Muscle layer of duodenum (tissue), 2 donors: ENCODE results near the gene PTPRR.

Experiments
- H3K27ac ChIP-seq: one replicate; pipeline ENCODE4 v1.7.0; 2013; ENCODE audit warnings: mild to moderate bottlenecking, low read length
- H3K27me3 ChIP-seq: one replicate; pipeline ENCODE4 v1.7.0; 2013; ENCODE audit warnings: low read depth, mild to moderate bottlenecking, control low read depth, low read length
- H3K36me3 ChIP-seq, 2 donors: one replicate each; pipeline ENCODE4 v1.7.0; 2013; ENCODE audit warnings: low read length in 2 of 2, control low read depth in 1 of 2, mild to moderate bottlenecking in 1 of 2; ENCODE audit not compliant: insufficient read depth in 2 of 2, control insufficient read depth in 1 of 2
- H3K4me1 ChIP-seq, 2 donors: one replicate each; pipeline ENCODE4 v1.7.0; 2013; ENCODE audit warnings: low read length in 2 of 2, mild to moderate bottlenecking in 2 of 2, control low read depth in 1 of 2, moderate library complexity in 1 of 2; ENCODE audit not compliant: insufficient read depth in 2 of 2, control insufficient read depth in 1 of 2
- H3K4me3 ChIP-seq, 2 donors: one replicate each; pipeline ENCODE4 v1.7.0; 2013; ENCODE audit warnings: low read length in 2 of 2, low read depth in 1 of 2, mild to moderate bottlenecking in 1 of 2
- H3K9me3 ChIP-seq, 2 donors: one replicate each; pipeline ENCODE4 v1.7.0; 2013; ENCODE audit warnings: low read length in 2 of 2, control low read depth in 1 of 2, mild to moderate bottlenecking in 1 of 2; ENCODE audit not compliant: control insufficient read depth in 1 of 2
- donor health status: healthy.

The PTPRR gene

GRCh38 chr12:70759161-70759918, 161.2 kb downstream of the PTPRR start:
- Histone ChIP-seq H3K27me3 (no peaks in the 10 kb centered on the region), H3K9me3 (no peaks in the 10 kb centered on the region), H3K36me3 (no peaks in the 10 kb centered on the region), H3K27ac (no peak overlapping the region), H3K4me3 (no peak overlapping the region), H3K4me1 (no peaks in the 10 kb centered on the region)

- H3K27ac ChIP-seq, result no peak overlapping the region
- no peaks in the 10 kb centered on the region for H3K27me3 ChIP-seq
- H3K4me1 ChIP-seq, result no peaks in the 10 kb centered on the region
- no peak overlapping the region for H3K4me3 ChIP-seq
- H3K36me3 ChIP-seq, result no peaks in the 10 kb centered on the region
- H3K9me3 ChIP-seq, result no peaks in the 10 kb centered on the region
Measured at GRCh38 chr12:70758494-70758845, 162.1 kb downstream of the PTPRR start.

GRCh38 chr12:70757830-70758493, 162.6 kb downstream of the PTPRR start:
- no peak overlapping the region for H3K4me3 ChIP-seq
- no peaks in the 10 kb centered on the region for H3K9me3 ChIP-seq
- no peaks in the 10 kb centered on the region for H3K27me3 ChIP-seq
- no peaks in the 10 kb centered on the region for H3K36me3 ChIP-seq
- no peak overlapping the region for H3K27ac ChIP-seq
- H3K4me1 ChIP-seq, result no peaks in the 10 kb centered on the region

GRCh38 chr12:70756791-70757190, 163.7 kb downstream of the PTPRR start:
- H3K4me3 ChIP-seq, result no peak overlapping the region
- H3K9me3 ChIP-seq, result no peaks in the 10 kb centered on the region
- no peak overlapping the region for H3K27ac ChIP-seq
- no peaks in the 10 kb centered on the region for H3K36me3 ChIP-seq
- no peaks in the 10 kb centered on the region for H3K27me3 ChIP-seq
- H3K4me1 ChIP-seq, result no peaks in the 10 kb centered on the region

GRCh38 chr12:70756118-70756517, 164.4 kb downstream of the PTPRR start:
- H3K27ac ChIP-seq, result no peak overlapping the region

GRCh38 chr12:70754330-70754741, 166.2 kb downstream of the PTPRR start:
- H3K4me1 ChIP-seq, result no peaks in the 10 kb centered on the region
- no peaks in the 10 kb centered on the region for H3K27me3 ChIP-seq
- H3K9me3 ChIP-seq, result no peaks in the 10 kb centered on the region
- H3K4me3 ChIP-seq, result peak overlapping the region in 1 of 2 donors; percentile 40
- no peak overlapping the region for H3K27ac ChIP-seq
- no peaks in the 10 kb centered on the region for H3K36me3 ChIP-seq

More at GRCh38 chr12:70756118-70756517, 164.4 kb downstream of the PTPRR start:
- H3K4me1 ChIP-seq, result no peaks in the 10 kb centered on the region
- no peaks in the 10 kb centered on the region for H3K9me3 ChIP-seq
- H3K4me3 ChIP-seq, result no peak overlapping the region
- H3K27me3 ChIP-seq, result no peaks in the 10 kb centered on the region
- H3K36me3 ChIP-seq, result no peaks in the 10 kb centered on the region

- H3K36me3 ChIP-seq, result no peaks in the 10 kb centered on the region
- H3K4me1 ChIP-seq, result no peaks in the 10 kb centered on the region
- H3K27me3 ChIP-seq, result no peaks in the 10 kb centered on the region
- H3K4me3 ChIP-seq, result no peak overlapping the region
- no peak overlapping the region for H3K27ac ChIP-seq
- H3K9me3 ChIP-seq, result no peaks in the 10 kb centered on the region
Measured at GRCh38 chr12:70752327-70752726, 168.2 kb downstream of the PTPRR start.

- H3K4me3 ChIP-seq, result no peak overlapping the region
- H3K4me1 ChIP-seq, result no peaks in the 10 kb centered on the region
- H3K27me3 ChIP-seq, result no peaks in the 10 kb centered on the region
- H3K27ac ChIP-seq, result no peak overlapping the region
- H3K9me3 ChIP-seq, result no peaks in the 10 kb centered on the region
- no peaks in the 10 kb centered on the region for H3K36me3 ChIP-seq
Measured at GRCh38 chr12:70749931-70750330, 170.6 kb downstream of the PTPRR start.

GRCh38 chr12:70748809-70749208, 171.7 kb downstream of the PTPRR start:
- Histone ChIP-seq H3K36me3 (no peaks in the 10 kb centered on the region), H3K27ac (no peak overlapping the region), H3K27me3 (no peaks in the 10 kb centered on the region), H3K9me3 (no peaks in the 10 kb centered on the region), H3K4me1 (no peaks in the 10 kb centered on the region), H3K4me3 (no peak overlapping the region)

- no peaks in the 10 kb centered on the region for H3K4me1 ChIP-seq
- H3K27ac ChIP-seq, result no peak overlapping the region
- no peaks in the 10 kb centered on the region for H3K36me3 ChIP-seq
- no peaks in the 10 kb centered on the region for H3K27me3 ChIP-seq
- H3K4me3 ChIP-seq, result no peak overlapping the region
- no peaks in the 10 kb centered on the region for H3K9me3 ChIP-seq
Measured at GRCh38 chr12:70747445-70748260, 172.9 kb downstream of the PTPRR start.

- Histone ChIP-seq H3K9me3 (no peaks in the 10 kb centered on the region), H3K27ac (no peak overlapping the region), H3K4me3 (no peak overlapping the region), H3K4me1 (no peaks in the 10 kb centered on the region), H3K27me3 (no peaks in the 10 kb centered on the region), H3K36me3 (no peaks in the 10 kb centered on the region)
Measured at GRCh38 chr12:70745048-70745447, 175.5 kb downstream of the PTPRR start.
